HepG2 (cell line): ENCODE measurements around the gene VCAM1. TPM values are rescaled to one million over a fixed set of nuclear protein-coding genes. Genes with fewer than 3 reads are reported as not detected.
A peak's percentile ranks its signal among the peaks of the same experiment; 100 is the strongest.

Experiments
- ATAC-seq: fragments of 200-7000 bp; cut with Tn5 transposase; 3 replicates; pipeline ENCODE4 v1.9.1; 2020; ENCODE audit warnings: mild to moderate bottlenecking, moderate library complexity
- BruUV-seq: library from RNA; stranded (reverse); fragments of 400-500 nt; replicated peaks from 2 replicates; lab custom pipeline; 2021; lab: Mats Ljungman, UMichigan
- CTCF ChIA-PET: fragments of 300-600 bp; formaldehyde crosslinking; extraction: SDS; loops from one replicate; lab custom pipeline; 2021; ENCODE audit warnings: low total read pairs, inconsistent platforms, low intra/inter-chr PET ratio; lab: Yijun Ruan, JAX
- POLR2A ChIA-PET: fragments of 350-600 bp; sonication (Branson Sonifier 250); formaldehyde crosslinking; loops from one replicate; lab custom pipeline; 2020; ENCODE audit warnings: antibody characterized with exemption, inconsistent platforms; lab: Yijun Ruan, JAX
- DNase-seq: peaks from one replicate; pipeline ENCODE4 v3.0.0-alpha.2; 2015; ENCODE audit warnings: low spot score
- FAIRE-seq: peaks from 3 replicates; lab custom pipeline; 2011; peaks lifted over from hg19 to GRCh38; lab: Jason Lieb, UNC
- H2AFZ ChIP-seq: one replicate; pipeline ENCODE4 v1.6.1; 2011; ENCODE audit warnings: low read length, inconsistent platforms
- H3K27ac ChIP-seq: fragments of 300-600 bp; 3 replicates; pipeline ENCODE4 v1.8.0; 2011; ENCODE audit warnings: mixed run types, mild to moderate bottlenecking, mixed read lengths, low read length, inconsistent platforms; ENCODE audit not compliant: insufficient read depth; ENCODE audit errors: extremely low read length
- H3K27me3 ChIP-seq, 2 experiments: fragments of 200-600 bp in 1 of 2; 2 replicates in 1 of 2; 3 replicates in 1 of 2; pipeline versions ENCODE4 v1.6.0 to v1.8.0; 2011; ENCODE audit warnings: low read length in 2 of 2, mild to moderate bottlenecking in 2 of 2, moderate library complexity in 2 of 2, inconsistent platforms in 1 of 2; ENCODE audit not compliant: insufficient read depth in 2 of 2, control insufficient read depth in 1 of 2
- H3K36me3 ChIP-seq, 2 experiments: fragments of 200-600 bp in 1 of 2; replicated peaks in 1 of 2; 2 replicates in 1 of 2; 3 replicates in 1 of 2; pipeline versions ENCODE4 v1.5.1 to v1.8.0; 2011; ENCODE audit warnings: low read length in 2 of 2, inconsistent platforms in 1 of 2; ENCODE audit not compliant: insufficient read depth in 2 of 2, control insufficient read depth in 1 of 2
- H3K4me1 ChIP-seq: 2 replicates; pipeline ENCODE4 v1.5.1; 2012; ENCODE audit warnings: low read length, inconsistent platforms; ENCODE audit not compliant: insufficient read depth
- H3K4me2 ChIP-seq: 2 replicates; pipeline ENCODE4 v1.6.0; 2011; ENCODE audit warnings: low read depth, low read length, inconsistent platforms
- H3K4me3 ChIP-seq, 3 experiments: fragments of 200-600 bp in 1 of 3; sonication (generic), shearing (Covaris generic) in 1 of 3; replicated peaks in 1 of 3; 2 replicates each; pipeline ENCODE4 v1.5.1; 2011 to 2016; ENCODE audit warnings: low read length in 3 of 3, inconsistent platforms in 2 of 3, low read depth in 2 of 3, mild to moderate bottlenecking in 2 of 3, control low read depth in 1 of 3, mixed read lengths in 1 of 3; ENCODE audit not compliant: insufficient read depth in 1 of 3
- H3K79me2 ChIP-seq: one replicate; pipeline ENCODE4 v1.6.1; 2011; ENCODE audit warnings: low read length, inconsistent platforms; ENCODE audit not compliant: insufficient read depth
- H3K9ac ChIP-seq: 2 replicates; pipeline ENCODE4 v1.6.0; 2011; ENCODE audit warnings: mild to moderate bottlenecking, low read depth, low read length, inconsistent platforms; ENCODE audit not compliant: insufficient read depth
- H3K9me3 ChIP-seq: 2 replicates; pipeline ENCODE4 v1.5.1; 2012; ENCODE audit warnings: mild to moderate bottlenecking, low read length
- H4K20me1 ChIP-seq: 2 replicates; pipeline ENCODE4 v1.6.0; 2011; ENCODE audit warnings: inconsistent platforms, mild to moderate bottlenecking, low read length, moderate library complexity; ENCODE audit not compliant: insufficient read depth
- BCL3 ChIP-seq: sonication (generic); formaldehyde crosslinking; IDR thresholded peaks from 2 replicates; pipeline ENCODE4 v1.5.1; 2020; ENCODE audit warnings: mild to moderate bottlenecking, missing genetic modification reagents, moderate library complexity
- CENPBD1 ChIP-seq: sonication (generic); formaldehyde crosslinking; IDR thresholded peaks from 2 replicates; pipeline ENCODE4 v1.8.0; 2022; ENCODE audit warnings: missing genetic modification reagents, low read depth, mild to moderate bottlenecking, borderline replicate concordance
- EED ChIP-seq: sonication (generic); formaldehyde crosslinking; IDR thresholded peaks from 2 replicates; pipeline ENCODE4 v1.5.0; 2020; ENCODE audit warnings: mild to moderate bottlenecking, missing genetic modification reagents
- FOXM1 ChIP-seq: sonication (generic); formaldehyde crosslinking; IDR thresholded peaks from 2 replicates; pipeline ENCODE4 v1.5.0; 2020; ENCODE audit warnings: missing genetic modification reagents
- KDM5B ChIP-seq: sonication (generic); formaldehyde crosslinking; IDR thresholded peaks from 2 replicates; pipeline ENCODE4 v1.4.0; 2020; ENCODE audit warnings: missing genetic modification reagents, mild to moderate bottlenecking, borderline replicate concordance
- NFIC ChIP-seq: IDR thresholded peaks from 2 replicates; pipeline ENCODE4 v1.6.1; 2012; ENCODE audit warnings: mild to moderate bottlenecking, low read length, inconsistent platforms
- NFKB2 ChIP-seq: sonication (generic); formaldehyde crosslinking; IDR thresholded peaks from 2 replicates; pipeline ENCODE4 v1.4.0; 2020; ENCODE audit warnings: missing genetic modification reagents, borderline replicate concordance
- PRDM10 ChIP-seq: sonication (generic); formaldehyde crosslinking; IDR thresholded peaks from 2 replicates; pipeline ENCODE4 v1.4.0; 2020; ENCODE audit warnings: low read depth, missing genetic modification reagents
- SNAPC5 ChIP-seq: sonication (generic); formaldehyde crosslinking; IDR thresholded peaks from 2 replicates; pipeline ENCODE4 v1.8.1; 2023; ENCODE audit warnings: mild to moderate bottlenecking, missing genetic modification reagents, borderline replicate concordance
- SOX6 ChIP-seq, 2 experiments: fragments of 450-650 bp in 1 of 2; sonication (generic) in 1 of 2; formaldehyde crosslinking in 1 of 2; IDR thresholded peaks; 2 replicates each; pipeline versions ENCODE4 v1.4.0 to v1.6.1; 2017 to 2020; ENCODE audit warnings: antibody characterized with exemption in 1 of 2, mild to moderate bottlenecking in 1 of 2, missing genetic modification reagents in 1 of 2
- ZFP36L1 ChIP-seq: sonication (generic); formaldehyde crosslinking; IDR thresholded peaks from 2 replicates; pipeline ENCODE4 v1.8.0; 2022; ENCODE audit warnings: mild to moderate bottlenecking, missing genetic modification reagents, moderate library complexity
- ZNF264 ChIP-seq: sonication (generic); formaldehyde crosslinking; IDR thresholded peaks from 2 replicates; pipeline ENCODE4 v1.4.0; 2020; ENCODE audit warnings: missing genetic modification reagents
- ZNF292 ChIP-seq: sonication (generic); formaldehyde crosslinking; IDR thresholded peaks from 2 replicates; pipeline ENCODE4 v1.8.1; 2022; ENCODE audit warnings: mild to moderate bottlenecking, low read depth, missing genetic modification reagents, borderline replicate concordance
- ZNF431 ChIP-seq: sonication (generic); formaldehyde crosslinking; IDR thresholded peaks from 2 replicates; pipeline ENCODE4 v1.9.0; 2022; ENCODE audit warnings: missing genetic modification reagents, low read depth, mild to moderate bottlenecking, borderline replicate concordance
- ZNF720 ChIP-seq: sonication (generic); formaldehyde crosslinking; IDR thresholded peaks from 2 replicates; pipeline ENCODE4 v1.4.0; 2020; ENCODE audit warnings: missing genetic modification reagents
- WGBS: methylation state at CpG from one replicate; pipeline ENCODE4 v1.1.6; 2017; ENCODE audit warnings: low lambda C conversion rate; 5-methylcytosine and 5-hydroxymethylcytosine counted together
- in situ Hi-C: cut with HindIII; loops from 2 replicates; pipeline ENCODE4 v1.10.0; 2017; ENCODE audit warnings: low pct_unique_long_range_greater_than_20kb; ENCODE audit not compliant: extremely low pct_ligation_motif_present
- intact Hi-C: fragments of 100-400 bp; cut with micrococcal nuclease; formaldehyde crosslinking; loops from one replicate; pipeline ENCODE4 v1.10.0; 2022; ENCODE audit not compliant: unreplicated experiment
- polyA plus RNA-seq, 8 experiments: library from polyadenylated mRNA; depleted of rRNA in 3 of 8; stranded (reverse) in 7 of 8; unstranded in 1 of 8; fragments of >200 nt; fragmentation: Illumina TruSeq in 4 of 8; extraction: Trizol in 4 of 8; gene quantifications; 2 replicates each; pipeline versions ENCODE4 v1.2.1 to v1.2.3, GENCODE V29; 2011 to 2016; ENCODE audit warnings: low read depth in 4 of 8, missing spikeins in 1 of 8, mixed read lengths in 1 of 8; ENCODE audit not compliant: insufficient read depth in 1 of 8
- total RNA-seq, 5 experiments: library from RNA; depleted of rRNA; stranded (reverse); fragments of >200 nt; fragmentation: Illumina TruSeq; extraction: Trizol; gene quantifications; 2 replicates each; pipeline ENCODE4 v1.2.3, GENCODE V29; 2016; ENCODE audit warnings: low read depth in 1 of 5

VCAM1 gene
- total and polyA plus RNA-seq, 2 of the 13 experiments (the other 11 are each of a cell fraction or from before 2014, with no cell fraction given) = not detected

GRCh38 chr1:100717218-100717617, 2.3 kb upstream of the VCAM1 start:
- peaks cover 7% of the 10 kb centered on the region; the same call in 1 of the 2 replicates for H3K9me3 ChIP-seq
- H3K4me2 ChIP-seq = no peak overlapping the region
- DNase-seq (no peak), FAIRE-seq (no peak), ATAC-seq (no peak)
- BruUV-seq = no TSS peak
- TF ChIP-seq SOX6 (IDR thresholded peaks at IDR 0.05) = no peak
- no peak for TF ChIP-seq SOX6 (CRISPR knock-in tag; IDR thresholded peaks at IDR 0.05)
- TF ChIP-seq ZNF292 = no peak
- TF ChIP-seq ZFP36L1 (CRISPR knock-in tag) = no peak
- TF ChIP-seq SNAPC5 = no peak
- TF ChIP-seq CENPBD1 = no peak
- TF ChIP-seq FOXM1 (CRISPR knock-in tag) = no peak
- peak; percentile 81 for TF ChIP-seq ZNF431 (CRISPR knock-in tag)
- TF ChIP-seq ZNF264 = no peak
- no peaks in the 10 kb centered on the region for H3K27me3 ChIP-seq
- intact Hi-C loops (no loop called here), in situ Hi-C loops (no loop called here)
- H4K20me1 ChIP-seq = no peaks in the 10 kb centered on the region
- H3K36me3 ChIP-seq = no peaks in the 10 kb centered on the region
- H2AFZ ChIP-seq = no peak overlapping the region
- CTCF ChIA-PET = no interaction called here
- H3K4me3 ChIP-seq = no peak overlapping the region
- WGBS = 24% methylated on average over 6 of the region's 6 CpGs
- H3K27ac ChIP-seq = no peak overlapping the region
- H3K79me2 ChIP-seq = no peaks in the 10 kb centered on the region
- no peak overlapping the region for H3K9ac ChIP-seq
- H3K4me1 ChIP-seq = peaks cover 20% of the 10 kb centered on the region
- POLR2A ChIA-PET = no interaction called here

- ATAC-seq (no peak), FAIRE-seq (no peak), DNase-seq (no peak)
- Histone ChIP-seq H3K4me1 (peaks cover 27% of the 10 kb centered on the region), H3K4me3 (no peak overlapping the region), H2AFZ (no peak overlapping the region), H3K27me3 (no peaks in the 10 kb centered on the region), H3K79me2 (no peaks in the 10 kb centered on the region), H3K36me3 (no peaks in the 10 kb centered on the region), H3K27ac (no peak overlapping the region), H3K9ac (no peak overlapping the region), H3K9me3 (peaks cover 7% of the 10 kb centered on the region; the same call in 1 of the 2 replicates), H3K4me2 (no peak overlapping the region), H4K20me1 (no peaks in the 10 kb centered on the region)
- 25% methylated on average over 4 of the region's 4 CpGs for WGBS
- intact Hi-C loops (no loop called here), in situ Hi-C loops (no loop called here)
- ChIA-PET CTCF (no interaction called here), POLR2A (no interaction called here)
- no TSS peak for BruUV-seq
- TF ChIP-seq ZNF720 (CRISPR knock-in tag) (no peak), NFKB2 (CRISPR knock-in tag) (no peak), NFIC (no peak), BCL3 (CRISPR knock-in tag) (no peak), EED (no peak), PRDM10 (CRISPR knock-in tag) (no peak), KDM5B (CRISPR knock-in tag) (no peak)
These were observed 961 bp upstream of the VCAM1 start for GRCh38 chr1:100718581-100718980.
